SU-DHL-6 (cell line): Measurements from ENCODE around the gene NOP56.

Experiments
- H2AFZ ChIP-seq: fragments of 200-600 bp; sonication (generic); 2 replicates; pipeline ENCODE4 v1.6.1; 2014; ENCODE audit warnings: low read depth, mild to moderate bottlenecking, moderate library complexity, mixed read lengths, antibody characterized with exemption, low read length; ENCODE audit not compliant: severe bottlenecking
- H3F3A ChIP-seq: fragments of 200-600 bp; shearing (Covaris generic); 2 replicates; pipeline ENCODE4 v1.6.0; 2016; ENCODE audit warnings: antibody characterized with exemption, mild to moderate bottlenecking; ENCODE audit not compliant: insufficient read depth
- H3K27ac ChIP-seq: fragments of 200-600 bp; sonication (generic); 2 replicates; pipeline ENCODE4 v1.5.1; 2016; ENCODE audit warnings: low read depth, mild to moderate bottlenecking, low read length, moderate library complexity, mixed read lengths
- H3K27me3 ChIP-seq: fragments of 200-600 bp; sonication (generic), shearing (Covaris generic); 2 replicates; pipeline ENCODE4 v1.6.0; 2014; ENCODE audit warnings: mild to moderate bottlenecking, low read length
- H3K36me3 ChIP-seq: fragments of 200-600 bp; sonication (generic); 2 replicates; pipeline ENCODE4 v1.6.1; 2014; ENCODE audit warnings: mild to moderate bottlenecking, low read length, mixed read lengths
- H3K4me2 ChIP-seq: fragments of 300-600, 200-600 bp; shearing (Covaris generic), sonication (generic); 2 replicates; pipeline ENCODE4 v1.6.0; 2014; ENCODE audit warnings: low read length, low read depth, mild to moderate bottlenecking; ENCODE audit not compliant: poor library complexity, severe bottlenecking
- H3K4me3 ChIP-seq: fragments of 200-600 bp; sonication (generic); 2 replicates; pipeline ENCODE4 v1.5.1; 2014; ENCODE audit warnings: antibody characterized with exemption, low read length, mild to moderate bottlenecking, mixed read lengths; ENCODE audit not compliant: insufficient read depth, poor library complexity, severe bottlenecking
- H3K79me2 ChIP-seq: fragments of 200-600 bp; sonication (generic); 2 replicates; pipeline ENCODE4 v1.6.1; 2014; ENCODE audit warnings: mild to moderate bottlenecking, low read length, moderate library complexity; ENCODE audit not compliant: insufficient read depth
- H3K9ac ChIP-seq: fragments of 200-600 bp; sonication (generic); 2 replicates; pipeline ENCODE4 v1.7.0; 2014; ENCODE audit warnings: mild to moderate bottlenecking, low read length
- H3K9me2 ChIP-seq: fragments of 200-600 bp; sonication (generic); replicated peaks from 2 replicates; pipeline ENCODE4 v1.6.1; 2014; ENCODE audit warnings: low read length; ENCODE audit not compliant: insufficient read depth
- H3K9me3 ChIP-seq: fragments of 200-600 bp; sonication (generic); 2 replicates; pipeline ENCODE4 v1.6.1; 2014; ENCODE audit warnings: low read length, mixed read lengths; ENCODE audit not compliant: insufficient read depth
- H4K20me1 ChIP-seq: fragments of 200-600 bp; sonication (generic); 2 replicates; pipeline ENCODE4 v1.6.1; 2014; ENCODE audit warnings: low read depth, mild to moderate bottlenecking, antibody characterized with exemption, low read length, moderate library complexity, mixed read lengths
- CTCF ChIP-seq: fragments of 200-600 bp; sonication (generic); IDR thresholded peaks from one replicate; pipeline ENCODE4 v1.5.1; 2017; ENCODE audit warnings: antibody characterized with exemption, mild to moderate bottlenecking, low read length, moderate library complexity; ENCODE audit not compliant: insufficient read depth, poor library complexity, severe bottlenecking
- EZH2phosphoT487 ChIP-seq: fragments of 200-600 bp; sonication (generic), shearing (Covaris generic); conservative IDR thresholded peaks from 2 replicates; pipeline ENCODE4 v1.6.1; 2018; ENCODE audit warnings: mild to moderate bottlenecking, antibody characterized with exemption, low read length, moderate library complexity, mixed read lengths

NOP56 gene

GRCh38 chr20:2655331-2656116 lies 3.1 kb downstream of the NOP56 start:
- Histone ChIP-seq H2AFZ (no peak overlapping the region), H3K27me3 (no peaks in the 10 kb centered on the region), H3K9ac (no peak overlapping the region), H3F3A (peaks cover 79% of the 10 kb centered on the region), H3K79me2 (peaks cover 33% of the 10 kb centered on the region), H3K4me3 (no peak overlapping the region), H4K20me1 (peaks cover 24% of the 10 kb centered on the region; the same call in 1 of the 2 replicates), H3K27ac (no peak overlapping the region), H3K9me2 (no peaks in the 10 kb centered on the region), H3K9me3 (no peaks in the 10 kb centered on the region), H3K4me2 (no peak overlapping the region), H3K36me3 (peaks cover 43% of the 10 kb centered on the region)
- TF ChIP-seq CTCF: no peak

- H3K9me2 ChIP-seq: no peaks in the 10 kb centered on the region
- no peaks in the 10 kb centered on the region for H3K27me3 ChIP-seq
- TF ChIP-seq CTCF: no peak
- TF ChIP-seq EZH2phosphoT487: no peak
- no peak overlapping the region for H3K9ac ChIP-seq
- peaks cover 24% of the 10 kb centered on the region; the same call in 1 of the 2 replicates for H4K20me1 ChIP-seq
- H3K4me3 ChIP-seq: no peak overlapping the region
- H2AFZ ChIP-seq: no peak overlapping the region
- peaks cover 43% of the 10 kb centered on the region for H3K36me3 ChIP-seq
- H3K4me2 ChIP-seq: no peak overlapping the region
- H3K79me2 ChIP-seq: peaks cover 30% of the 10 kb centered on the region
- no peak overlapping the region for H3K27ac ChIP-seq
- H3K9me3 ChIP-seq: no peaks in the 10 kb centered on the region
- peaks cover 77% of the 10 kb centered on the region for H3F3A ChIP-seq
These were observed 4.2 kb downstream of the NOP56 start for GRCh38 chr20:2656471-2657117.

- Histone ChIP-seq H2AFZ (no peak overlapping the region), H3F3A (peaks cover 74% of the 10 kb centered on the region), H3K36me3 (peaks cover 43% of the 10 kb centered on the region), H3K27me3 (no peaks in the 10 kb centered on the region), H3K4me2 (no peak overlapping the region), H3K9me2 (no peaks in the 10 kb centered on the region), H4K20me1 (peaks cover 24% of the 10 kb centered on the region; the same call in 1 of the 2 replicates), H3K9me3 (no peaks in the 10 kb centered on the region), H3K4me3 (no peak overlapping the region), H3K79me2 (peaks cover 30% of the 10 kb centered on the region), H3K27ac (no peak overlapping the region), H3K9ac (no peak overlapping the region)
- TF ChIP-seq CTCF (no peak), EZH2phosphoT487 (no peak)
These were observed 4.8 kb downstream of the NOP56 start for GRCh38 chr20:2657241-2657640.
